Right lobe of liver (tissue), 4 donors: ENCODE data around the gene SLC18A2.

Source experiments
- CTCF ChIP-seq, 4 donors: fragments of 200-600 bp in 3 of 4; fragments of 450-650 bp in 1 of 4; IDR thresholded peaks; one replicate each; pipeline versions ENCODE4 v1.5.1 to v1.8.0; 2016 to 2022; ENCODE audit warnings: antibody characterized with exemption in 4 of 4, mild to moderate bottlenecking in 2 of 4
- POLR2A ChIP-seq: fragments of 450-650 bp; IDR thresholded peaks from one replicate; pipeline ENCODE4 v1.6.1; 2017; ENCODE audit warnings: antibody characterized with exemption, mild to moderate bottlenecking
- donor health status: DM: no; HTN: no; CAD: no.
- donor health status: DM: no; HTN: no; CAD: no.
- donor health status: DM: no; HTN: yes; CAD: no.

GRCh38 chr10:117253908-117254307 lies 13.0 kb downstream of the SLC18A2 start:
- TF ChIP-seq CTCF (IDR thresholded peaks at IDR 0.05) (no peak), POLR2A (no peak)
